Occipital lobe (tissue), 2 donors: ENCODE data around the gene A4GALT. TPM values are rescaled to one million over a fixed set of nuclear protein-coding genes. Genes with fewer than 3 reads are reported as not detected.
"Not testable (repeated sequence)": the region's sequence is repeated elsewhere in the genome, so short reads cannot be mapped to it uniquely, and the experiment has no call there.

Experiments
- DNase-seq: peaks from one replicate; lab custom pipeline; 2025; lab: John Stamatoyannopoulos, UW
- total RNA-seq: library from RNA; depleted of rRNA; stranded (reverse); fragments of >200 nt; gene quantifications from one replicate; pipeline ENCODE4 v1.2.3, GENCODE V29; 2014

A4GALT gene
- total RNA-seq, result 0.31 TPM

GRCh38 chr22:42720263-42721044 is at the start of gene A4GALT:
Gene A4GALT, minus strand, starts transcription at chr22:42720870. Its CDS starts 26,919 bp downstream, at chr22:42693951.
- no peak for DNase-seq

DNA sequence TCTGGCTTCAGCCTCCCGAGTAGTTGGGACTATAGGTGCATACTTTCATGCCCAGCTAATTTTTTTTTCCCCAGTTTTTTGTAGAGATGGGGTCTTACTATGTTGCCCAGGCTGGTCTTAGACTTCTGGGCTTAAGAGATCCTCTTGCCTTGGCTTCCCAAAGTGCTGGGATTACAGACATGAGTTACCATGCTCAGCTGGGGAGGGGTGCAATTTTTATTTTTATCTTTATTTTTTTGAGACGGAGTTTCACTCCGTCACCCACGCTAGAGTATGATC is 49.7 kb upstream of the A4GALT start:
- no peak for DNase-seq

DNA sequence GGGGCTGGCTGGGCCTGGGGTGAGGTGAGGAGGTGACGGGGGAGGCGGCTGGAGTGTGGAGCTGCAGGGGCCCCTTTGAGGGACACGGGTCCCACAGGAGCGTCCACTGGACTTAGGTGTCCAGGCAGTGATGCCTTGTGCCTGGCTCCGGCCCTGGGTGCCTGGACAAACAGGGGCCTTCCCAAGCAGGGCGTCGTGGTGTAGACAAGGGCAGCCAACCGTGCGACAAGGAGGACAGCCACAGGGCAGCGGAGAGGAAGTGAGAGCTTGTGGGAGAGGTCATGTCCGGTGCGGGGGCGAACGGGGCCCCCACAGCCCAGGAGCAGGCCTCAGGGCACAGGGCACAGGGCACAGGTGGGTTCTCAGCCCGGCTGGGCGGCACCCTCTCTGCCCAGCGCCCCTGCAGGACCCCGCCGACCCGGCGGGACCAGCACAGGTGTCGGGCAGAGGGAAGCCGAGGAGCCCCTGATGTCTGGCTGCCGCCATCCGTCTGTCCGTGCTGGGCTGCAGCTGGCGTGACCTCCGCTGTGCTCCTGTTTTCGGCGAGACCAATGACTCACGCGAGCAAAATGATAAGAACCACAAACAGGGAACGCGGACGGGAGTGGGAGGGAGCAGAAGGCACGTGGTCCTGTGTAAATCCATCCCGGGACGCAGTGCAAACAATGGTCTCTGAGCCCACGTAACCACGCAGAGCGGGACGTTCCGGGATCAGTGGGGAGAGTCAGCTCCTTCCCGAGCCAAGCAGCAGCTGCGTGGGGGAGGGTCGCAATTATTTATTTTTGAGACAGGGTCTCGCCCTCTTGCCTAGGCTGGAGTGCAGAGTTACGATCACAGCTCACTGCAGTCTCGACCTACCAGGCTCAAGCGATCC is 49.1 kb upstream of the A4GALT start:
- no peak for DNase-seq

- no peak for DNase-seq
Measured at GRCh38 chr22:42769238-42769573, 48.5 kb upstream of the A4GALT start.

GRCh38 chr22:42768385-42769035 is 47.8 kb upstream of the A4GALT start:
- DNase-seq, result no peak

DNA sequence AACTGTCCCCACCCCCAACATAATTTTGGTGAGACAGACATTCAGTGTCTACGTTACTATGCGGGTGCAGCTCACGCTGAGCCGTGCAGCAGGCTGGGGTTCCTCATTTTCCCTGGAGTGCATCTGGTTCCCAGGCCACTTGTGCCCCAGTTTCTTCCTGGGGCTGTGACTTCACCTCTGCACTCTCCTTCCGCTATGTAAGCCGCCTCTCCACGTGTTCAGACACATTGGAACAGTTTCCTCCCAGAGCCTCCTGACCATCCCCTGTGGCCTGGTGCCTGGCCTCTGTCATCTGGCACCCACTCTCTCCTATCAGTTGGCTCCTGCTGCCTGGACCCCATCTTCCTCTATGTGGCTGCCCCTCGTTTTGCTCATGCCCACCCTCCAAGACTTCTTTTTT is 46.2 kb upstream of the A4GALT start:
- DNase-seq, result no peak

DNA sequence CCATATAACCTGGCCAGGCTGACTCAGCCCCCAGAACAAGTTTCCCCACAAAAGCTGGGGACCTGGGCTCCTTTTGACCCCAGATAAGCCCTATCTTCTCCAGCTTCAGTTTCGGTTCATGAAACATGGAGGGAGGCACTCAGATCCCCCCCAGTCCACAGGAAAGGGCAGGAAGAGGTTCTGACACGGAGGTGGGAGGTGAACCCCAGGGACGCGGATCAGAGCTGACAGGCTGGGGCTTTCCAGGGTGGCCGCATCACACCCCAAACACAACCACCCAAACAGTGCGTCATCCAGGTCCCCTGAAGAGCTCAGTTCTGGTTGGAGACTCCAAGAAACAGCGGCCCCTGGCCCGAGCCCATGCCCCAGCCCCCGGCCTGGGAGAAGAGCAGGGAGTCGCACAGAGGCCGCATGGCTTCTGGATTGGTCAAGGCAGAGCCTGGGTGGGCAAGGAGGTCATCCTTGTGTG is 44.3 kb upstream of the A4GALT start:
- no peak for DNase-seq

DNA sequence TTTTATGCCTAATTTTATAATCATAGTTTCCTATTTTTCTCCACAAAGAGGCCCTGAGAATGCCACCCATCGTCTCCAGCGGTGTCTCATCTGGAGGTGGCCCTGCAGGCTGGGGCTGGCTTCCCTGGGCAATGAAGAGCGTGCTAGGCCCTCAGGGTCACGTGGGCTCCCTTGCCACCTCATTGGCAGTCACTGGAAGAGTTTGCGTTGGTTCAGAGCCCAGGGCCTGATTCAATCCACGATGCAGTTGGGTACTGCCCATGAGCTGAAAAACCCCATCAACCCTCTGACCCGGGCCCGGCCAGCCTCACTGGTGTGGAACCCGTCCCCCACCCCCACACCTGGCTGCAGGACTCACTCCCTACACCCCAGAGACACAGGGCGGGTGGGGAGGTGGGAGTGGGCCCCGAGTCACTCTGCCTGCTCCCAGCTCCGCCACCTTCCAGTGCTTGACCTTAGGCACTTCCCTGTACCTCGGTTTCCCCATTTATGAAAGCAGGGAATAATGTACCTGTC is 43.4 kb upstream of the A4GALT start:
- DNase-seq, result no peak

GRCh38 chr22:42760806-42761565 is 40.3 kb upstream of the A4GALT start:
- no peak for DNase-seq

DNA sequence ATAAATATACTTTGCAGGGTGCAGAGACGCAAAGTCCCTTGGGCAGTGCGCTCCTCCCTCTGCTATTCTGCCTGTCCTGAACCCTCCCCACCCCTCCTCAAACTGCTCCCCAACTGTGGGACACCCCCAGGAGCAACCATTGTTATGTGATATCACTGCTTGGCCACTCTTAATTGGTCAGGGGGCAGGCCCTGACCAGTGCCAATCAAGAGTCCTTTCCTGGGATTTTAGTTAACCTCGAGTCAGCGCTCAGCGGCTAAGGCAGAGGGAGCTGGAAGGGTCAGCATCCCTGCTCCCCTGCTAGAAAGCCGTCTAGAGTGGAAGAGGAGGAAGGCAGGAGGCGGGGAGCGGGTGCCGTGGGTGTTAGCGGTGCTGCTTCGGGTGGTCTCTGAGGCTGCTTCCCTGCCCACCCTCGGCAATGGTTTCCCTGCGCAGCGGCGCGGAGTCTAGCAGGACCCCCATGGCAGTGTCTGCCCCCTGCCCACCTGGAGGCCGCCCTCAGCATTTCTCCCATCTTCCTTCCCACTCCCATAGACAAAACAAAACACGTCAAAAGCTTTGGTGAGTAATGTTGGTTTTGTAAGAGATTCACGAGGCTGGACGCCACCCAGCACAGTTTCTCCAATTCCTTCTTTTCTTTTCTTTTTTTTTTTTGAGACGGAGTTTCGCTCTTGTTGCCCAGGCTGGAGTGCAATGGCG is 38.4 kb upstream of the A4GALT start:
- DNase-seq, result no peak

- not testable (repeated sequence) for DNase-seq
Measured at GRCh38 chr22:42755553-42755952, 34.9 kb upstream of the A4GALT start.

DNA sequence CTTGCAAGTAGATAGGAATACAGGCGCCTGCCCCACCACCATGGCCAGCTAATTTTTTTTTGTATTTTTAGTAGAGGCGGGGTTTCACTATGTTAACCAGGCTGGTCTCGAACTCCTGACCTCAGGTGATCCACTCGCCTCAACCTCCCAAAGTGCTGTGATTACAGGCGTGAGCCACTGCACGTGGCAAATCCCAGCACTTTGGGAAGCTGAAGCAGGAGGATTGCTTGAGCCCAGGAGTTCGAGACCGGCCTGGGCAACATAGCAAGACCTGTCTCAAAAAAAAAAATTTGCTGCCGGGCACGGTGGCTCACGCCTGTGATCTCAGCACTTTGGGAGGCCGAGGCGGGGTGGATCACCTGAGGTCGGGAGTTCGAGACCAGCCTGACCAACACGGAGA is 34.5 kb upstream of the A4GALT start:
- DNase-seq, result not testable (repeated sequence)

- DNase-seq, result no peak
Measured at GRCh38 chr22:42754658-42755057, 34.0 kb upstream of the A4GALT start.

GRCh38 chr22:42752912-42753311 is 32.2 kb upstream of the A4GALT start:
- no peak for DNase-seq

GRCh38 chr22:42752230-42752746 is 31.6 kb upstream of the A4GALT start:
- no peak for DNase-seq

DNA sequence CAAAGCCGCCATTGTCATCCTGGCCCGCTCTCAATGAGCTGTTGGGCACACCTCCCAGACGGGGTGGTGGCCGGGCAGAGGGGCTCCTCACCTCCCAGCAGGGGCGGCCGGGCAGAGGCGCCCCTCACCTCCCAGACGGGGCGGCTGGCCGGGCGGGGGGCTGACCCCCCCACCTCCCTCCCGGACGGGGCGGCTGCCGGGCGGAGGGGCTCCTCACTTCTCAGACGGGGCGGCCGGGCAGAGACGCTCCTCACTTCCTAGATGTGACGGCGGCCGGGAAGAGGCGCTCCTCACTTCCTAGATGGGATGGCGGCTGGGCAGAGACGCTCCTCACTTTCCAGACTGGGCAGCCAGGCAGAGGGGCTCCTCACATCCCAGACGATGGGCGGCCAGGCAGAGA is 29.8 kb upstream of the A4GALT start:
- DNase-seq, result not testable (repeated sequence)

- DNase-seq, result no peak
Measured at GRCh38 chr22:42747701-42748513, 27.2 kb upstream of the A4GALT start.

DNA sequence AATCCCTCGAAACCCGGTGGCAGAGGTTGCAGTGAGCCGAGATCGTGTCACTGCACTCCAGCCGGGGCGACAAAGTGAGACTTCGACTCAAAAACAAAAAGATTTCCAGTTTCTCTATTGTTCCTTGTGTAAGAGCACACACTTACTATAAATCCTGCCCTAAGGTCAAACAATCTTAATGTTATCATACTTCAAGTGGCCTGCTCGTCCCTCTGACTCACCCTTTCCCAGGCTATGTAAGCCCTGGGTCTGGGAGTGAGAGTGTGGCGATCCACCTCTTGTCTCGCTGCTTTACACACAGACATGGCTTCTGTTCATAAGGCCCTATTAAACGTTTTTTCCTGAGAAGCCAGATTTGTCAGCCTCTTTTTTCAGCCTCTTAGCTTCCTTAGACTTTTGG is 24.4 kb upstream of the A4GALT start:
- no peak for DNase-seq

DNA sequence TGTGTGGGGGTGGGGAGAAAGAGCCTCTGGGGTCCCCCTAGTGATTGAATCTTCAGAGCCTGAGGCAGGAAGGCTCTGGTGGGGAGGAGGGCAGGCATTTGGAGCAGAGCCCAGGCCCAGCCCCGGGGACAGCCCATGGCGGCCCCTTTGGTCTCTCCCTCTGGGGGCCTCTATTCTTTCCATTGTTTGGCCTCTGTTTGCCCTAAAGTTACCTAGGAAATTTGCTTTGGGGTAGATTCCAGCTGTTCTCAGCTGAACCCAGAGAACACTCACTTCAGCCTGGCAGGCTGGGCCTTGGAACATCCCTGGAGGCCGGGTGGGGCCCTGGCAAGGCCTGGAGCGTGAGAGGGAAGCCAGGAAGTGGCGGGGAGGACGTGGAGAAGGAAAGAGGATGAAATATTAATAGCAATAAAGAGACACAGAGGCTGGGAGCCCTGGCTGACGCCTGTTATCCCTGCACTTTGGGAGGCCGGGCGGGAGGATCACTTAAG is 22.9 kb upstream of the A4GALT start:
- DNase-seq, result no peak
